22Rv1 (cell line): ENCODE measurements around the gene SLC35F3.
"Not testable (repeated sequence)": the region's sequence is repeated elsewhere in the genome, so short reads cannot be mapped to it uniquely, and the experiment has no call there.

Source experiments
- H3K27ac ChIP-seq: fragments of 450-650 bp; 2 replicates; pipeline ENCODE4 v1.5.1; 2017
- CTCF ChIP-seq: fragments of 450-650 bp; IDR thresholded peaks from 2 replicates; pipeline ENCODE4 v1.5.1; 2017; ENCODE audit warnings: mild to moderate bottlenecking
- ZFX ChIP-seq: fragments of 450-650 bp; IDR thresholded peaks from 2 replicates; pipeline ENCODE4 v1.6.1; 2017; ENCODE audit warnings: antibody characterized with exemption, borderline replicate concordance

The SLC35F3 gene

GRCh38 chr1:234111458-234112142 lies 207.1 kb downstream of the SLC35F3 start:
- no peak overlapping the region for H3K27ac ChIP-seq
- TF ChIP-seq ZFX (no peak), CTCF (peak; percentile 69)

- TF ChIP-seq ZFX (no peak), CTCF (peak; percentile 84)
- H3K27ac ChIP-seq = no peak overlapping the region
Observed at GRCh38 chr1:234114648-234115307, 210.3 kb downstream of the SLC35F3 start.

- H3K27ac ChIP-seq = no peak overlapping the region
- TF ChIP-seq CTCF (no peak), ZFX (no peak)
Observed at GRCh38 chr1:234118911-234119310, 214.4 kb downstream of the SLC35F3 start.

- TF ChIP-seq CTCF = no peak
- TF ChIP-seq ZFX = no peak
Observed at GRCh38 chr1:234119431-234119830, 215.0 kb downstream of the SLC35F3 start.

GRCh38 chr1:234120327-234120944 lies 216.0 kb downstream of the SLC35F3 start:
- H3K27ac ChIP-seq = no peak overlapping the region
- no peak for TF ChIP-seq CTCF
- TF ChIP-seq ZFX = no peak

More at GRCh38 chr1:234119431-234119830, 215.0 kb downstream of the SLC35F3 start:
- H3K27ac ChIP-seq = no peak overlapping the region

GRCh38 chr1:234121659-234122058 lies 217.2 kb downstream of the SLC35F3 start:
- not testable (repeated sequence) for H3K27ac ChIP-seq

GRCh38 chr1:234122571-234122970 lies 218.1 kb downstream of the SLC35F3 start:
- not testable (repeated sequence) for H3K27ac ChIP-seq

- H3K27ac ChIP-seq = no peak overlapping the region
- TF ChIP-seq CTCF = no peak
- no peak for TF ChIP-seq ZFX
Observed at GRCh38 chr1:234123867-234124266, 219.4 kb downstream of the SLC35F3 start.
